ENCODE measurements around the gene ZNF850. TPM values are rescaled to one million over a fixed set of nuclear protein-coding genes. Genes with fewer than 3 reads are reported as not detected.

The ZNF850 gene
- polyA plus RNA-seq, 1 of the 3 experiments (the other 2 are of a cell fraction) = 1.6 TPM

DNA sequence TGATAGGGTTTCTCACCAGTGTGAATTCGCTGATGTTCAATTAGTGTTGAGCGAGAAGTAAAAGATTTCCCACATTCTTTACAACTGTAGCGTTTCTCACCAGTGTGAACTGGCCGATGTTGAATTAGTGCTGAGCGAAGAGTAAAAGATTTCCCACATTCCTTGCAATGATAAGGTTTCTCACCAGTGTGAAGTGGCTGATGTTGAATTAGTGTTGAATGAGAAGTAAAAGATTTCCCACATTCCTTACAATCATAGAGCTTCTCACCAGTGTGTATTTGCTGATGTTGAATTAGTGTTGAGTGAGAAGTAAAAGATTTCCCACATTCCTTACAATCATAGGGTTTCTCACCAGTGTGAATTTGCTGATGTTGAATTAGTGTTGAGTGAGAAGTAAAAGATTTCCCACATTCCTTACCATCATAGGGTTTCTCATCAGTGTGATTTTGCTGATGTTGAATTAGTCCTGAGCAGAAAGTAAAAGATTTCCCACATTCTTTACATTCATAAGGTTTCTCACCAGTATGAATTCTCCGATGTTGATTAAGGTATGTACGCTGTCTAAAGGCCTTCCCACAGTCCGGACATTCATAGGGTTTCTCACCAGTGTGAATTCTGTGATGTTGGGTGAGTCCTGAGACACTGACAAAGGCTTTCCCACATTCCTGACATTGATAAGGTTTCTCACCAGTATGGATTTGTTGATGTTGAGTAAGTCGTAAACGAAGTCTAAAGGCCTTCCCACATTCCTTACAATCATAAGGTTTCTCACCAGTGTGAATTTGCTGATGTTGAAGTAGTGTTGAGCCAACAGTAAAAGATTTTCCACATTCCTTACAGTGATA, 24.0 kb downstream of the ZNF850 start:
- DNase-seq = no peak
- no peaks in the 10 kb centered on the region for H3K4me1 ChIP-seq (ENCODE audit: control insufficient read depth in 1 of 2, insufficient read depth in 2 of 2, low read depth in 1 of 2, low read length in 1 of 2)
- ChIA-PET CTCF (no interaction called here), POLR2A (no interaction called here)
- H3F3A ChIP-seq (replicated peaks; ENCODE audit: insufficient read depth) = no peaks in the 10 kb centered on the region
- no peak for TF ChIP-seq RCOR1 (IDR thresholded peaks at IDR 0.05; ENCODE audit: low read length)
- no peak for TF ChIP-seq POLR2AphosphoS5 (IDR thresholded peaks at IDR 0.05; ENCODE audit: low read depth, low read length)
- no peak for TF ChIP-seq IRF3 (IDR thresholded peaks at IDR 0.05; ENCODE audit: low read depth, low read length)
- TF ChIP-seq TEAD4 (IDR thresholded peaks at IDR 0.05; ENCODE audit: borderline replicate concordance, insufficient read depth) = no peak
- no peak for TF ChIP-seq FOSL2 (IDR thresholded peaks at IDR 0.05; ENCODE audit: borderline replicate concordance, low read depth)
- no peak for TF ChIP-seq TCF12 (IDR thresholded peaks at IDR 0.05)
- TF ChIP-seq CHD2 (IDR thresholded peaks at IDR 0.05; ENCODE audit: low read length, partially characterized antibody) = no peak
- TF ChIP-seq FOXM1 (IDR thresholded peaks at IDR 0.05; ENCODE audit: low read depth) = no peak
- TF ChIP-seq GATA2 (CRISPR knock-in tag; IDR thresholded peaks at IDR 0.05) = no peak
- TF ChIP-seq JUND (IDR thresholded peaks at IDR 0.05) = no peak
- TF ChIP-seq, protein P1, sequence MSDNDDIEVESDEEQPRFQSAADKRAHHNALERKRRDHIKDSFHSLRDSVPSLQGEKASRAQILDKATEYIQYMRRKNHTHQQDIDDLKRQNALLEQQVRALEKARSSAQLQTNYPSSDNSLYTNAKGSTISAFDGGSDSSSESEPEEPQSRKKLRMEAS (IDR thresholded peaks at IDR 0.05; ENCODE audit: low read depth) = no peak
- no peak for TF ChIP-seq TAF1 (IDR thresholded peaks at IDR 0.05; ENCODE audit: borderline replicate concordance, low read depth, low read length)
- no peak for TF ChIP-seq ELF1 (IDR thresholded peaks at IDR 0.05)
- no peak for TF ChIP-seq RXRA (IDR thresholded peaks at IDR 0.05; ENCODE audit: borderline replicate concordance, low read depth)
- TF ChIP-seq, protein P2, sequence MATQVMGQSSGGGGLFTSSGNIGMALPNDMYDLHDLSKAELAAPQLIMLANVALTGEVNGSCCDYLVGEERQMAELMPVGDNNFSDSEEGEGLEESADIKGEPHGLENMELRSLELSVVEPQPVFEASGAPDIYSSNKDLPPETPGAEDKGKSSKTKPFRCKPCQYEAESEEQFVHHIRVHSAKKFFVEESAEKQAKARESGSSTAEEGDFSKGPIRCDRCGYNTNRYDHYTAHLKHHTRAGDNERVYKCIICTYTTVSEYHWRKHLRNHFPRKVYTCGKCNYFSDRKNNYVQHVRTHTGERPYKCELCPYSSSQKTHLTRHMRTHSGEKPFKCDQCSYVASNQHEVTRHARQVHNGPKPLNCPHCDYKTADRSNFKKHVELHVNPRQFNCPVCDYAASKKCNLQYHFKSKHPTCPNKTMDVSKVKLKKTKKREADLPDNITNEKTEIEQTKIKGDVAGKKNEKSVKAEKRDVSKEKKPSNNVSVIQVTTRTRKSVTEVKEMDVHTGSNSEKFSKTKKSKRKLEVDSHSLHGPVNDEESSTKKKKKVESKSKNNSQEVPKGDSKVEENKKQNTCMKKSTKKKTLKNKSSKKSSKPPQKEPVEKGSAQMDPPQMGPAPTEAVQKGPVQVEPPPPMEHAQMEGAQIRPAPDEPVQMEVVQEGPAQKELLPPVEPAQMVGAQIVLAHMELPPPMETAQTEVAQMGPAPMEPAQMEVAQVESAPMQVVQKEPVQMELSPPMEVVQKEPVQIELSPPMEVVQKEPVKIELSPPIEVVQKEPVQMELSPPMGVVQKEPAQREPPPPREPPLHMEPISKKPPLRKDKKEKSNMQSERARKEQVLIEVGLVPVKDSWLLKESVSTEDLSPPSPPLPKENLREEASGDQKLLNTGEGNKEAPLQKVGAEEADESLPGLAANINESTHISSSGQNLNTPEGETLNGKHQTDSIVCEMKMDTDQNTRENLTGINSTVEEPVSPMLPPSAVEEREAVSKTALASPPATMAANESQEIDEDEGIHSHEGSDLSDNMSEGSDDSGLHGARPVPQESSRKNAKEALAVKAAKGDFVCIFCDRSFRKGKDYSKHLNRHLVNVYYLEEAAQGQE (IDR thresholded peaks at IDR 0.05; ENCODE audit: low read depth, low read length) = no peak
- TF ChIP-seq SMC3 (IDR thresholded peaks at IDR 0.05; ENCODE audit: low read depth, low read length) = no peak
- no peak for TF ChIP-seq NRF1 (IDR thresholded peaks at IDR 0.05; ENCODE audit: low read depth, low read length)
- no peaks in the 10 kb centered on the region for H4K20me1 ChIP-seq (ENCODE audit: insufficient read depth)
- H3K4me3 ChIP-seq (ENCODE audit: low read depth in 2 of 2, low read length in 1 of 2) = no peak overlapping the region; a peak in 1 of 4 replicates
- H2AFZ ChIP-seq (ENCODE audit: low read depth) = no peak overlapping the region
- no peaks in the 10 kb centered on the region for H3K79me2 ChIP-seq (ENCODE audit: insufficient read depth)
- 91% methylated on average over 10 of the region's 10 CpGs for WGBS (ENCODE audit: low lambda C conversion rate)
- no peaks in the 10 kb centered on the region for H3K27me3 ChIP-seq (ENCODE audit: insufficient read depth)
- H3K4me2 ChIP-seq = no peak overlapping the region
- peaks cover 66% of the 10 kb centered on the region for H3K9me3 ChIP-seq
- no peak overlapping the region for H3K27ac ChIP-seq (ENCODE audit: low read depth in 2 of 2, low read length in 1 of 2)
- H3K36me3 ChIP-seq (replicated peaks in 1 of 2; ENCODE audit: control insufficient read depth in 1 of 2, insufficient read depth in 2 of 2, low read length in 1 of 2) = peaks cover 44 to 76% of the 10 kb centered on the region in 2 experiments
- no peak overlapping the region for H3K9ac ChIP-seq
- H3K9me2 ChIP-seq = no peaks in the 10 kb centered on the region

Measured in SK-N-SH (cell line).